Suprapubic skin (tissue), 4 donors: ENCODE results near the gene ING3. TPM values are rescaled to one million over a fixed set of nuclear protein-coding genes. Genes with fewer than 3 reads are reported as not detected.

Source experiments
- DNase-seq, 2 donors: peaks; one replicate each; pipeline ENCODE4 v3.0.0-alpha.2; 2019; ENCODE audit warnings: low spot score in 2 of 2
- H3K27ac ChIP-seq: fragments of 200-600 bp; sonication (generic); one replicate; pipeline ENCODE4 v1.5.1; 2019
- H3K27me3 ChIP-seq: fragments of 200-600 bp; sonication (generic); one replicate; pipeline ENCODE4 v1.5.1; 2019
- H3K36me3 ChIP-seq: fragments of 200-600 bp; sonication (generic); one replicate; pipeline ENCODE4 v1.5.1; 2019
- H3K4me1 ChIP-seq: fragments of 200-600 bp; sonication (generic); one replicate; pipeline ENCODE4 v1.5.1; 2019
- H3K4me3 ChIP-seq: fragments of 200-600 bp; sonication (generic); one replicate; pipeline ENCODE4 v1.5.1; 2019; ENCODE audit warnings: mild to moderate bottlenecking
- H3K9me3 ChIP-seq: fragments of 200-600 bp; sonication (generic); one replicate; pipeline ENCODE4 v1.5.1; 2019
- CTCF ChIP-seq, 2 donors: fragments of 200-600 bp in 1 of 2; fragments of 450-650 bp in 1 of 2; sonication (generic) in 1 of 2; IDR thresholded peaks; one replicate each; pipeline ENCODE4 v1.5.1; 2016 to 2019; ENCODE audit warnings: antibody characterized with exemption in 2 of 2, mild to moderate bottlenecking in 1 of 2, moderate library complexity in 1 of 2
- EP300 ChIP-seq: sonication (generic); formaldehyde crosslinking; IDR thresholded peaks from one replicate; pipeline ENCODE4 v1.6.1; 2017; ENCODE audit warnings: antibody characterized with exemption
- POLR2A ChIP-seq, 2 donors: fragments of 450-650 bp; IDR thresholded peaks; one replicate each; pipeline ENCODE4 v1.6.1; 2017; ENCODE audit warnings: antibody characterized with exemption in 2 of 2, mild to moderate bottlenecking in 2 of 2, moderate library complexity in 2 of 2
- POLR2AphosphoS5 ChIP-seq, 3 donors: sonication (generic); formaldehyde crosslinking; IDR thresholded peaks; one replicate each; pipeline ENCODE4 v1.6.1; 2017; ENCODE audit warnings: antibody characterized with exemption in 3 of 3
- WGBS: methylation state at CpG from one replicate; pipeline ENCODE4 v1.1.5; 2018; 5-methylcytosine and 5-hydroxymethylcytosine counted together
- total RNA-seq, 4 donors: library from RNA; depleted of rRNA; stranded (reverse); fragments of >200 nt; gene quantifications; one replicate each; pipeline ENCODE4 v1.1.0, GENCODE V29; 2016

ING3 gene
- total RNA-seq, 4 donors from 2014 or later = 12.6 to 17.8 (median 16.2) TPM

DNA sequence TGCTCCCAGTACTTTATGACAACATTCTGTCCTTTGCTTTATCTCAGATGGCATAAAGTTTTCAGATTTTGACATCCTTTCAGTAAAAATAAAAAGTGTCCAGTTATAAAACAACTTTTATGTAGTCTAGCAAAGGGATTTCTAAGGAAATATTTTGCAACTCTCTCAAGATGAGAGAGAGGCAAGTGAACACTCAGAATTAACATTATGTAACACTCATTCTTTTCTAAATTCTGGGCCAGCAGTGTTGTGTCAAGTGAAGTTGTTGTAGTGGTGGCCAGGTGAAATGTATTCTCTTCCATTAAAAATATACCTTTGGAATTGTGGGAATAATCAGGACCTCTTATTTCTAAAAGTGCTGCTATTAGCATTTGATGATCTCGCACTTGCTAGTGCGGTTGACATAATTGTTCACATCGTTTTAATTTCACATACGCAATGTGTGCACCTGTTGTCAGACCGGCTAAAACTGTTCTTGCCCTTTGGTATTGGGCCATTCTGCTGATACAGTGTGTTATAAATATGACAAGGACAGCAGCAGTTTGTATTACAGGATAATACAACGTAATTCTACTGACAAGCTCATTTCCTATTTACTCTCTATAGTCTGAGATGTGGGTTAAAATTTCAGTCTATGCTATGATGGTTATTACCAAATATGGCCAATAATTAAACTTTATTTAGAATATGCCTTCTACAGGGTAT is 61.7 kb downstream of the ING3 start:
- no peak for TF ChIP-seq CTCF (IDR thresholded peaks at IDR 0.05)
- no peak for TF ChIP-seq POLR2AphosphoS5 (IDR thresholded peaks at IDR 0.05)
- no peak for TF ChIP-seq EP300
- TF ChIP-seq POLR2A (IDR thresholded peaks at IDR 0.05) = no peak
- no peaks in the 10 kb centered on the region for H3K9me3 ChIP-seq
- no peak overlapping the region for H3K4me3 ChIP-seq
- no peak for DNase-seq
- no peak overlapping the region for H3K27ac ChIP-seq
- no peaks in the 10 kb centered on the region for H3K4me1 ChIP-seq
- WGBS = 92% methylated on average over 6 of the region's 6 CpGs
- H3K27me3 ChIP-seq = no peaks in the 10 kb centered on the region
- H3K36me3 ChIP-seq = no peaks in the 10 kb centered on the region

DNA sequence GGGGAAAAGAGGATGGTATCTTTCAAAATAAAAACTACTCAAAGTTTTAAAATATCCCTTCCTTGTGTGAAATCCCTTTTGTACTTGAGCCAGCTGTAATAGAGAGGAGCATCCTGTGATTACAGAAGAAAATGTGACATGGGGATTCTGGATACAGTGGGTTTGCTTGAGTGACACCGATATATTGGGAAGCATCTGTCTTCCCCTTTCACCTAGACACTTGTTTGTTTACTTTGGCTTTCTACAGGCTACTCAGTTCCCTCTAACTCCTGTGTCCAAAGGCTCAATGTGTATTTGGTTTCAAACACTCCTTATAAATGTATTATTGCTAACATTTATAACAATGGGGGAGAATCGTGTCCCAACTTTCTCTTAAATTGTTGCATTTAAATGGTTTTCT is 62.3 kb downstream of the ING3 start:
- TF ChIP-seq CTCF (IDR thresholded peaks at IDR 0.05) = no peak
- TF ChIP-seq POLR2A (IDR thresholded peaks at IDR 0.05) = no peak
- TF ChIP-seq EP300 = no peak
- no peak for TF ChIP-seq POLR2AphosphoS5 (IDR thresholded peaks at IDR 0.05)
- DNase-seq = no peak
- Histone ChIP-seq H3K4me1 (no peaks in the 10 kb centered on the region), H3K27ac (no peak overlapping the region), H3K4me3 (no peak overlapping the region), H3K27me3 (no peaks in the 10 kb centered on the region), H3K36me3 (no peaks in the 10 kb centered on the region), H3K9me3 (no peaks in the 10 kb centered on the region)
- 75% methylated on average over 2 of the region's 2 CpGs for WGBS

DNA sequence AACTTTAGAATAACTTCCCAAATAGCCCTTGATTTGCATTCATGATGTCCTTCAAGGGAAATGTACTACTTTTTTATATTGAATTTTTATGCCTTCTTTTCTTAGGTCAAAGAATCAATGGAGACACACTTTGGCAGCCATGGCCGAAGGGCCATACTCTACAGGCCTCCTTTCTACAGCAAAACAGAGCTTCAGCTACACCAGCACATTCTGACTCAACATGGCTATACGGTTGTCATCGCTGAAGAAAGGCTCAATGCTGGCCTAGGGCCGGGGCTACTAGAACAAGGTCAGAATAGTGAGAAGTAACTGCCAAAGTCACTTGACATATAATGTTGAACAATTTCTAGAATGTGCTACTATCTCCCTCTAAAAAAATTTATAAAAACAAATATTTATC is 65.0 kb downstream of the ING3 start:
- Histone ChIP-seq H3K36me3 (no peaks in the 10 kb centered on the region), H3K4me1 (peaks cover 10% of the 10 kb centered on the region), H3K27ac (no peak overlapping the region), H3K27me3 (no peaks in the 10 kb centered on the region), H3K9me3 (no peaks in the 10 kb centered on the region), H3K4me3 (no peak overlapping the region)
- WGBS = 93% methylated on average over 4 of the region's 4 CpGs
- TF ChIP-seq POLR2A (IDR thresholded peaks at IDR 0.05) = no peak
- TF ChIP-seq POLR2AphosphoS5 (IDR thresholded peaks at IDR 0.05) = no peak
- TF ChIP-seq CTCF (IDR thresholded peaks at IDR 0.05) = no peak
- no peak for TF ChIP-seq EP300
- no peak for DNase-seq

- DNase-seq = no peak
- no peak overlapping the region for H3K4me3 ChIP-seq
- WGBS = 79% methylated on average over 2 of the region's 2 CpGs
Measured at GRCh38 chr7:121016966-121017365, 66.4 kb downstream of the ING3 start.

DNA sequence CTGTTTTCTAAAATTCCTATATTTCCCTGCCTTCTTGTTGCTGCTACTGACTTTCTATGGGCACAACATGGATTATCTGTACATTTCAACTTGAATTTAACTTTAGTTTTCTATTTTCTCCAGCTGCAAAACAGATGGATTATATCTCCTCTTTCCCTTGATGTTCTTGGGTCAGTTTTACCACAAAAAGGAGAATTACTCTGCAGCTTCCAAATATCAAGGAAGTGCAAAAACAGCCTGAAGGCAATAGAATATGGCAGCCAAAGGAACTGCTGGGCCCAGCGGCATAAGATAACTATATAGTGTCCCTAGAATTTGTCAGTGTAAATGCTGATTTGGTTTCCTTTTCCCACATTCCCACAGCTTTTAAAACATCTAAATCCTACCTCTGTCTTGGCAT is 67.0 kb downstream of the ING3 start:
- Histone ChIP-seq H3K4me1 (peaks cover 10% of the 10 kb centered on the region), H3K4me3 (no peak overlapping the region)
- WGBS = 79% methylated on average over 1 of the region's 1 CpG

More at GRCh38 chr7:121016966-121017365, 66.4 kb downstream of the ING3 start:
- no peaks in the 10 kb centered on the region for H3K27me3 ChIP-seq
- H3K9me3 ChIP-seq = no peaks in the 10 kb centered on the region
- no peaks in the 10 kb centered on the region for H3K36me3 ChIP-seq
- TF ChIP-seq CTCF (IDR thresholded peaks at IDR 0.05) (no peak), EP300 (no peak), POLR2AphosphoS5 (IDR thresholded peaks at IDR 0.05) (no peak), POLR2A (IDR thresholded peaks at IDR 0.05) (no peak)
- peaks cover 10% of the 10 kb centered on the region for H3K4me1 ChIP-seq
- H3K27ac ChIP-seq = no peak overlapping the region

More for the DNA sequence above, 67.0 kb downstream of the ING3 start:
- H3K36me3 ChIP-seq = no peaks in the 10 kb centered on the region
- TF ChIP-seq POLR2AphosphoS5 (IDR thresholded peaks at IDR 0.05) (no peak), CTCF (IDR thresholded peaks at IDR 0.05) (no peak), POLR2A (IDR thresholded peaks at IDR 0.05) (no peak), EP300 (no peak)
- H3K27me3 ChIP-seq = no peaks in the 10 kb centered on the region
- no peak for DNase-seq
- no peaks in the 10 kb centered on the region for H3K9me3 ChIP-seq
- H3K27ac ChIP-seq = no peak overlapping the region
